HG02981 (cell line): ENCODE measurements around the gene MATCAP1.

Source experiments
- ATAC-seq: cut with Tn5 transposase; IDR thresholded peaks from one replicate; pipeline ENCODE4 v1.9.1; 2021; ENCODE audit warnings: mild to moderate bottlenecking, moderate library complexity; ENCODE audit not compliant: unreplicated experiment

The MATCAP1 gene

GRCh38 chr16:67191995-67192681 lies 8.4 kb upstream of the MATCAP1 start, which contains the start of gene E2F4:
Gene E2F4 (plus strand): TSS chr16:67192155. CDS start chr16:67192228, 73 bp downstream.
- peak; percentile 91 for ATAC-seq

GRCh38 chr16:67191411-67191994 lies 7.7 kb upstream of the MATCAP1 start:
- no peak for ATAC-seq

GRCh38 chr16:67190448-67191399 lies 7.0 kb upstream of the MATCAP1 start:
- no peak for ATAC-seq

GRCh38 chr16:67190041-67190440 lies 6.3 kb upstream of the MATCAP1 start, which contains the start of gene EXOC3L1:
Gene EXOC3L1 (minus strand): TSS chr16:67190136. CDS start chr16:67189676, 460 bp downstream.
- no peak for ATAC-seq

- no peak for ATAC-seq
Observed at GRCh38 chr16:67188798-67189197, 5.0 kb upstream of the MATCAP1 start.

GRCh38 chr16:67188323-67188722 lies 4.6 kb upstream of the MATCAP1 start:
- ATAC-seq: no peak

- ATAC-seq: no peak
Observed at GRCh38 chr16:67187175-67187890, 3.6 kb upstream of the MATCAP1 start.

- ATAC-seq: no peak
Observed at GRCh38 chr16:67186550-67186950, 2.8 kb upstream of the MATCAP1 start.

GRCh38 chr16:67185651-67186134 lies 1.9 kb upstream of the MATCAP1 start:
- ATAC-seq: no peak

GRCh38 chr16:67184995-67185650 lies 1.4 kb upstream of the MATCAP1 start:
- ATAC-seq: no peak

GRCh38 chr16:67184453-67184994 lies 761 bp upstream of the MATCAP1 start:
- peak; percentile 2 for ATAC-seq

- ATAC-seq: no peak
Observed at GRCh38 chr16:67183284-67183626, 508 bp downstream of the MATCAP1 start.

- no peak for ATAC-seq
Observed at GRCh38 chr16:67182288-67182687, 1.5 kb downstream of the MATCAP1 start.

GRCh38 chr16:67181346-67181745 lies 2.4 kb downstream of the MATCAP1 start:
- no peak for ATAC-seq

- no peak for ATAC-seq
Observed at GRCh38 chr16:67180166-67180565, 3.6 kb downstream of the MATCAP1 start.

- ATAC-seq: no peak
Observed at GRCh38 chr16:67179421-67180080, 4.2 kb downstream of the MATCAP1 start.

GRCh38 chr16:67177743-67178699 lies 5.7 kb downstream of the MATCAP1 start:
- ATAC-seq: no peak

GRCh38 chr16:67176662-67177061 lies 7.1 kb downstream of the MATCAP1 start:
- ATAC-seq: no peak
